Cerebellar nuclear complex (tissue), 1 donor: ENCODE results near the gene SOX8.

Source experiments
- DNase-seq, 2 experiments: peaks; one replicate each; lab custom pipeline; 2025; lab: John Stamatoyannopoulos, UW

The SOX8 gene

GRCh38 chr16:1026784-1027500 lies 45.4 kb downstream of the SOX8 start:
- DNase-seq, result no peak

GRCh38 chr16:1027501-1027815 lies 45.9 kb downstream of the SOX8 start:
- DNase-seq, result no peak

GRCh38 chr16:1028056-1028455 lies 46.5 kb downstream of the SOX8 start:
- DNase-seq, result no peak

DNA sequence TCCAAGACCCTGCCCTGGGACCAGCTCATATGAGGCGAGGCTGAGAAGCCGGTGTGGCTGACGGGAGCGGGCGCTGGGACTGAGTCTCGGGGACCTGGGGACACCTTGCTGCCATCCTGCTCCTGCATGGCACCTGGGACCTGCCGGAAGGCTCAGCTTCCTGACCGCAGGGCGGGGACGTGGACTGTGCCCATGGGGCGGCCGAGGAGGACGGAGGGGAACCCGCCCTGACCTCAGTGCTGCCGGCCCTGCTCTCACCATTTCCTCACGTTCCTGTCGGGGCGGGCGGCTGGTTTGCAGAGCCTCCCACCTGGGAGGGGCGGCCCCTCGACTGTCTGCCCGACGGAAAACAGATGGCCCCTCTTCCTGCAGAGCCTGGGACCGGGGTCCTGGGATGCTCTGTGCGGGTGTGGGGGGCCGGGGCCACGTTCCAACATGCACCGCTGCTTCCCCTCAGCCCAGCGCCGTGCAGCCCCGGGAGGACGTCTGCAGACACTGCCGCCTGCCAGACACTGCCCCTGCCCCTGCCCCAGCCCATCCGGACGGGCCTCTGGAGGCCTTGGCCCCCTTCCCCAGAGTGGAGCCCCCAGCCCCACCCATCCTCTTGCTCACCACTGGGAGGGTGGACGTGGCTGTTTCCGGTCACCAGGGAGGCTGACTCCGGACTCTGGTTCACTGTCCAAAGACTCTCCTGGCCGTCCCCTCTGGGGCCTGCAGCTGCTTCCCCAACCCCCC lies 47.1 kb downstream of the SOX8 start:
- DNase-seq, result no peak

GRCh38 chr16:1029259-1029545 lies 47.6 kb downstream of the SOX8 start:
- no peak for DNase-seq

GRCh38 chr16:1030473-1030901 lies 48.9 kb downstream of the SOX8 start:
- no peak for DNase-seq

DNA sequence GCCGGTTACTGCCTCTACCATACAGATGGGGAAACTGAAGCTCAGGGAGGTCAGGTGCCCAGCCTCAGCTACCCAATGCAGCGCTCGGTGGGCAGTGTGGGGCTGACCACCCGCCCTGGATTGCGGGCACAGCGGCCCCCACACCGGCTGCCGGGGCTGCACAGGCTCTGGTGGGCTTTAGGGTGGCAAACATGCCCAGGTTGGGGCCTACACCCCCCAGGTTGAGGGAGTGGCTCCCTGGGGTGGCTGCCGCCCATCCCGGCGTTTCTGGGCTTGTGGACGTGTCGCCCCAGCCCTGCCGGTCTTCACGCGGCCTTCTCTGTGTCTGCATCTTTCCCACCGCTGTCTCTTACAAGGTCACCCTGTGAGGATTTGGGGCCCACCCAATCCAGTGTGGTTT lies 50.1 kb downstream of the SOX8 start:
- no peak for DNase-seq

- DNase-seq, result no peak
Observed at GRCh38 chr16:1032607-1033006, 51.0 kb downstream of the SOX8 start.

GRCh38 chr16:1033128-1033679 lies 51.6 kb downstream of the SOX8 start:
- no peak for DNase-seq

DNA sequence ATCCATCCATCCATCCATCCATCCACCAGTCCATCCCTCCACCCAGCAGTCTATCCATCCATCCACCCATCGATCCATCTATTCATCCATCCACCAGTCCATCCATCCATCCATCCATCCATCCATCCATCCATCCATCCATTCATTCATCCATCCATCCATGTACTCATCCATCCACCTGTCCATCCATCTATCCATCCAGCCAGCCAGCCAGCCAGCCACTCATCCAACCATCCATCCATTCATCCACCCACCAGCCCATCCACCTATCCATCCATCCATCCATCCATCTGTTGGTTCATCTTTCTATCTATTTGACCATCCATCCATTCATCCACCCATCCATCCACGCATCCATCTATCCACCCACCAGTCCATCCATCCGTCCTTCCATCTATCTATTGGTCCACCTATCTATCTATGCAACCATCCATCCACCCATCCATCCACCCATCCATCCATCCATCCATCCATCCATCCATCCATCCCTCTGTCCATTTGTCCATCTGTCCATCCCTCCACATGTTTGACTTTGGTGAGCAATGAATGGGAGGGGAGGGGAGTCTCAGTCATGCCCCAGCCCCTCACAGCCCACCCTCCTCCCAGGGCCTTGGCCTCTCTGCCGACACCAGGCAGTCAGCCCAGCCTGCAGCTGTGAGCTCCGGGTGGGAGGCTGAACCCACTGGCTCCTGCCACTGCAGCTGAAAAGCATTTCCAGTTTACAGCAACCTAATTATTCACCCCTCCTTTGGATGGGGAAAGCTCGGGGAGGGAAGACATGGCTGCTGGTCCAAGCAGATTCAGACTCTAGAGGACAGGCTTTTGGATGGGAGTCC lies 52.9 kb downstream of the SOX8 start:
- no peak for DNase-seq

DNA sequence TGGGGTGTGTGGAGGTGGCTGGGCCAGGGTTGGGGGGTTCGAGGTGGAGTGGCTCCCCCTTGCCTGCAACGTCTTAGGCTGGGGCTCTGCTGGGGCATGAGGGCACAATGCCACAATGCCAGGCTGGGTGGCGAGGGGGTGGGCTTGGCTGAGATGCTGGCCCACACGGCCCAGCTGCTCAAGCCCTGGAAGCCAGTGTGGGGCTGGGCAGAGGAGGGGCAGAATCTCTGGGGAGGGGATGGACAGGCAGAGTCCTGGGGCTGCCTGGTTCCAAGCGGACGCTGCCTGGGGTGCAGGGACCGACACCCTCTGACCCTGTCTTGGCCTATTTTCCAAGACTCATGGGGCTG lies 53.5 kb downstream of the SOX8 start:
- DNase-seq, result no peak

GRCh38 chr16:1036166-1036565 lies 54.6 kb downstream of the SOX8 start:
- DNase-seq, result no peak
